Measurements from ENCODE around the gene TAF8.

- TF ChIP-seq POLR2A (IDR thresholded peaks at IDR 0.05): no peak
- TF ChIP-seq CTCF (IDR thresholded peaks at IDR 0.05 in 4 of 5, conservative IDR thresholded peaks at IDR 0.05 in 1 of 5): no peak
Measured at GRCh38 chr6:42017021-42017643, 33.2 kb upstream of the TAF8 start.
